COR-L47 (cell line): ENCODE data around the gene PTCD1.
A peak's percentile ranks its signal among the peaks of the same experiment; 100 is the strongest.

Experiments used
- DNase-seq: peaks from one replicate; lab custom pipeline; 2025; lab: John Stamatoyannopoulos, UW

The PTCD1 gene

DNA sequence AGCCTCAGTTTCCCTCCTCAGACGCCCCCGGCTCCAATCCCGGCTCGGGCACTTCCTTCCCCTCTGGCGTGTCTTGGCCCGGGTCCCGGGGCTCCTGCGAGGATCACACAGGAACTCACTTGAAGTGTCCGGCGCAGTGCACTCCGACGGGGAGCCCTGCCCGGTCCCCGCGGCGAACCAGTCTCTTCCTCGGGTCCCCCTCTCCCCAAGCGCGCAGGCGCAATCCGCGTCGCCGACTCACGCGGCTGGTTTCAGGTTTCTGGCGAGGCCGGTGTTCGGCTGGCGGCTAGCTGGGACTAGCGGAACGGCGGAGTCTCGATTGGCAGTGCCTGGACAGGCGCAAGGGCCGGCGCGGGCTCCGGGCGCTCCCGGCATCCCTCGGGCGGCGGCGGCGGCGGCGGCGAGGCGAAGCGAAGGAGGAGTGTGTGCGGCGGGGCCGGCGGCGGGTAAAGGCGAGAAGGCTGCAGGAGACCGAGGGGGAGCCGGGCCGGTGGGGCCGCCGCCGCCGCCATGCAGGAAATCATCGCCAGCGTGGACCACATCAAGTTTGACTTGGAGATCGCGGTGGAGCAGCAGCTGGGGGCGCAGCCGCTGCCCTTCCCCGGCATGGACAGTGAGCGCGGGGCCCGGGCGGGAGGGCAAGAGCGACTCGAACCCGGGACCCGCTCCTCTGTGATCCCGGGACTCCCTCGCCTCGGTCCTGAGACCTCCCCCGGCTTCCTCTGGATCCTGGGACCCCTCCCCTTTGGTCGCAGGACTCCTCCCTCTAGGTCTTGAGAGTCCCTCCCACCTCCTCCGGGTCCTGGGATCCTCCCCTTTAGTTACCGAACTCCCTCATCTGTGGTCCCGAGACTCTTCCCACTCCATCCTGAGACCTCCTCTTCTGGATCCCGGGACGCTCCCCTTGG is at the start of gene PTCD1, which contains the start of gene CPSF4:
Gene PTCD1, minus strand, starts transcription at position 226 of the 908 bp plus-strand sequence. CDS start 3,556 bp downstream, outside the sequence.
Gene CPSF4, plus strand, starts transcription at position 371 of the 908 bp plus-strand sequence. Its CDS starts 140 bp downstream, at position 511.
- peak; percentile 92 for DNase-seq

GRCh38 chr7:99485094-99485493 is 46.5 kb upstream of the PTCD1 start:
- no peak for DNase-seq

GRCh38 chr7:99478464-99479440 is 40.2 kb upstream of the PTCD1 start:
- no peak for DNase-seq

DNA sequence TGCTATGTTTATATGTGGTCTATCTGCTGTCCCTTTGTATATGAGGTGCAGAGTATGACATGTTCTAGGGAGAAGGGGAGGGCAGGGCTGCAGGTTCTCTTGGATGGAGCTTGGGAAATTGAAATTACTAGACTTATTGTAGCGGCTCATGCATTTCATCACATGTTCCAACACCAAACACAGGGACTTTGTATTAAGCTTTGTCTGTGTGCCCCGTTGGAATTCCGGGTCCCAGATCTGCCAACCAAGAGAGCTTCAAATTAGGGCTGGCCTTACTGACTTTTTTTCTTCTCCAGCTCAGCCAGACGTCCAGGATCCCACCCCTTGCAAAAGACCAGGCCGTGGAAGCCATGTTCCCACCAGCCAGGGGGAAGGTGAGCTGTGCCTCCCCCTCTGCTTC is 37.5 kb upstream of the PTCD1 start:
- DNase-seq = no peak

DNA sequence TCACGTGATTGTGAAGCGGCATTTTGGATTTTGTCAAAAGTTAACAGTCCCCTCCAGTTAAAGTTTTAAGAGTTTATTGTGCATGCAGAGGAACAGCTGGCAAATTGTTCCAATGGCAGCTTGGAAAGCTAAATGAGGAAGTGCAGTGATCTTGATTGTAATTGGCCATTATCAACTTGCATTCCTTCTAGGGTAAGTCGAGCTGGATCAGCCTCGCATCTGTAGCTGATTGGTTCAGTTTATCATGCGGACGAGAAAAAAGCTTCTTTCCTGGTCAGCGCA is 34.7 kb upstream of the PTCD1 start:
- DNase-seq = no peak

- DNase-seq = peak; percentile 98
Measured at GRCh38 chr7:99472561-99473314, 34.1 kb upstream of the PTCD1 start, which contains the start of gene ZNF789. Gene ZNF789 (plus strand): TSS chr7:99472890. CDS start chr7:99476457, 3,567 bp downstream.

GRCh38 chr7:99469381-99470065 is 30.9 kb upstream of the PTCD1 start:
- DNase-seq = no peak

- no peak for DNase-seq
Measured at GRCh38 chr7:99468336-99468918, 29.8 kb upstream of the PTCD1 start.

- no peak for DNase-seq
Measured at GRCh38 chr7:99465421-99465768, 26.8 kb upstream of the PTCD1 start.

DNA sequence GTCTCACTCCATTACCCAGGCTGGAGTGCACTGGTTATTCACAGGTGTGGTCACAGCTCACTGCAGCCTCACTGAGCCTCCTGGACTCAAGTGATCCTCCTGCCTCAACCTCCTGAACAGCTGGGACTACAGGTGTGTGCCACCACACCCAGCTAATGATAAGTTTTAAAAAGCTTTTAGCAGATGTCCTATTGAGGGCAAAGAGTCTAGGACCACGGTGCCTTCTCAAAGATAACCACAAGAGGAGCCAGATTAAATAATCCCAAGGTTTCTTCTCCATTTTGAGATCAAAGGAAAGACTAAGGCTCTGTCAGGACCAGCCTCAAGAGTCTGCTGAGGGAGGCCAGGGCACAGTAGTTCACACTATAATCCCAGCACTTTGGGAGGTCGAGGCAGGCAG is 22.6 kb upstream of the PTCD1 start:
- no peak for DNase-seq

DNA sequence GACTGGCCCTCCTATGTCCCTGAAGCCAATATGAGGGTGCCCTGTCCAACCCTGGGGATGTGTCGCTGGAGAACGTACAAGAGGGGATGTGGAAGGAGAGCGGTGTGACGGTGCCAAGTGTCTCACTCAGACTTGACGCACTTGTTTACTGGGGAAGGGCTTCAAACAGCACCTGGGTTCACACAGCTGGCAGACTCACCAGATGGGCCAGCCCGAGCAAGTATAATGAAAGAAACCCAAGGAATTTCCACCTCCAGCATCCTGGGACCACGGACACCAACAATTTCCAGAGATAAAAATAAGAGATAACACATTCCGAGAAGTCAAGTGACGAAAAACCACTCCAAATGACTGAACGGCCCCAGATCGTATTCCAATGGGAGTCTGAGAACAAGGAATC is 22.1 kb upstream of the PTCD1 start:
- DNase-seq = no peak

GRCh38 chr7:99459087-99459486 is 20.5 kb upstream of the PTCD1 start:
- DNase-seq = peak; percentile 3

GRCh38 chr7:99457650-99458493 is 19.3 kb upstream of the PTCD1 start:
- DNase-seq = no peak

GRCh38 chr7:99457050-99457649 is 18.6 kb upstream of the PTCD1 start:
- no peak for DNase-seq

DNA sequence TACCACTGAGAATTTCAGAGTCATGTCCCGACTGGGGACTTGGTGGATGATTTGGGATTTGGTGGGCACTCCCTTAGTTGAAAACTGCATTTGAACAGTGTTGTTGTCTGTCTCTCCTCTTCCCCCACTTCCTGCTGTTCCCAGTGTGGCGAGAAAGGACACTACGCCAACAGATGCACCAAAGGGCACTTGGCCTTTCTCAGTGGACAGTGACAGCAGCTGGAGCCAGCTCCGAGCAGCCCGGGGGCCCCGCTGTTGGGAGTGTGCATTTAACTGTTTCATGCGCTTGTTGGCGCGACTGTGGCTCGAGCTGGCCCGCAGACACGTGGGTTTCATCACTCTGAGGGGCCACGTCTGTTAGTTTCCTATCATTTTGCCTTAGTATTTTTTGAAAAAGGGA is 17.7 kb upstream of the PTCD1 start:
- DNase-seq = no peak

DNA sequence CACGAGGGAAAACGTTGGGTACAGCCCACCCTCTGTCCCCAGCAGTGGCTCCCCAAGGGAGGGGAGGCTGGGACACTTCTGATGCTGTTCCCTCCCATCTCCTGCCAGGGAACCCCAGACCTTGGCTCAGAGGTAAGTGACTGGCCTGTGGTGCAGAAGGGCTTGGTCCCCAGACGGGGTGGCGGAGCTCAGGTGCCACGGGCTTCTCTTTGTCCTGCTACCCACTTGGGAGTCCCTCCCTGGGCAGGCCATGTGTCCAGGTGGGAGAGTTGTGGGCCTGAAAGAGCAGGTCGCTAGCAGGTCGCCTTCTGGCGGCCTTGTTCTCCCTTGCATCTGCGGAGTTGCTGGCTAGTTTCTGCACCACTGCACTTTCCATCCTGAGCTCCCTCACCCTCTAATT is 17.3 kb upstream of the PTCD1 start:
- DNase-seq = no peak

DNA sequence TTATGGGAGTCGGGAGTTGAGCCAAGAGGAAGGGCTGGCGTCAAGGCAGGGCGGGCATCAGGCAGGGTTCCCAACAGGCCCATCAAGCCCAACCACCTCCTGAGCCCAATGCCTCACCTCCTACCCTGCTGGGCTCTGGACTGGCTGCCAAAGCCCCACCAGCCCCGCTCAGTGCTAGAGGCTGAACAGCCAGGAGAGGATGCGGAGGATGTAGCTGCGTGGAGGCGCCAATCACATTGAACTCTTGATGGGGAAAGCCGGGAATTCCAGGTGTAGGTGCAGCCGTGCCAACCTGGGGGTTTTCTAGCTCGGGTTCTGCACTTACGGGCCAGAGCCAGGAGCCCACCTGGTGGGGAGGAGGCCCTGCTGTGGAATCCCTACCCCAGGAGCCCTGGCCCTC is 14.5 kb upstream of the PTCD1 start:
- no peak for DNase-seq

- DNase-seq = no peak
Measured at GRCh38 chr7:99452541-99452940, 13.9 kb upstream of the PTCD1 start.

- no peak for DNase-seq
Measured at GRCh38 chr7:99451936-99452335, 13.3 kb upstream of the PTCD1 start.

DNA sequence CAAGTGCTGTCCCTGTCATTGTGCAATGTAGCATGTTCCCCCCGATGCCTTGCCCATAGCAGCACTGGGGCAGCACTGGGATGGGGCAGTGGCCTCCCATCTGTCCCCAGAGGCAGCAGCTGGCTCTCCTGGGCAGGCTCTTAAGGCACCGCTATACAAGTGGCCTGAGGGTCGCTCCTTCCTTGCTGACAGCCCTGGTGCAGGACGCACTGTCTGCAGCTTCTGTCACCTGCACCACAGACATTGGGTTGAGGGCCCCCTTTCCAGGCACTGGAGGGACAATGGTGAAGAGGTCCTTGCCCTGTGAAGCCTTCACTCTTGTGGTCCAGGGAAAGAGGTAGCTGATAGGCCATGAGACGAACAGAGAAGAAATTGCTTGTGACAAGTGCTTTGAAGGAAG is 10.7 kb upstream of the PTCD1 start:
- DNase-seq = no peak
